ENCODE data around the gene GRIK3. TPM values are rescaled to one million over a fixed set of nuclear protein-coding genes. Genes with fewer than 3 reads are reported as not detected.

GRIK3 gene
- total RNA-seq, 2 donors from 2014 or later: 0.30 to 0.55 TPM

DNA sequence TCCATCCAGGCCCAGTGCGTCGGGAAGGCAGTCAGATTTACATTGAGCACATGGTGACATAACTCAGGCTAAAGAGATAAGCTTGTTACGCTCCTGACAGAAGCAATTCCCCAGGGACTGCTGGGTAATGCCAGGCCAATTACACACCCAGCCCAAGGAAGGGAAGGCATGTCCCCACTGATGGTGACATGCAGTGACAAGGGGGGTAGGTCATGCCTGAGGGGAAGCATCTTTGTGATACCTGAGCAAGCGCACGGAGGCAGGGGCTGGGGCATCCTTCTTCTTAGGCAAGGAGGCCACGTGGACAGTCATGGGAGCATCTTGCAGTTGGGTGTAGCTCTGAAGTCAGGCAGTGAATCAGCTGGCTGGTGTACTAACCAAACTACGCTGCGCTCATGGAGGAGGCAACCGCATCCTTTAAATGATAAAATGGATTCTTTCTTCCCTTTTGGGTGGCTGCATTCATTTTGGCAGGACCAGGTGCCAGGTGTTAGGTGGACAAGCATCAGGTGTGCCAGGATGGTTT is 39.6 kb upstream of the GRIK3 start:
- H3K9me3 ChIP-seq: no peaks in the 10 kb centered on the region
- H3K27ac ChIP-seq: no peak overlapping the region
- TF ChIP-seq, protein P1, sequence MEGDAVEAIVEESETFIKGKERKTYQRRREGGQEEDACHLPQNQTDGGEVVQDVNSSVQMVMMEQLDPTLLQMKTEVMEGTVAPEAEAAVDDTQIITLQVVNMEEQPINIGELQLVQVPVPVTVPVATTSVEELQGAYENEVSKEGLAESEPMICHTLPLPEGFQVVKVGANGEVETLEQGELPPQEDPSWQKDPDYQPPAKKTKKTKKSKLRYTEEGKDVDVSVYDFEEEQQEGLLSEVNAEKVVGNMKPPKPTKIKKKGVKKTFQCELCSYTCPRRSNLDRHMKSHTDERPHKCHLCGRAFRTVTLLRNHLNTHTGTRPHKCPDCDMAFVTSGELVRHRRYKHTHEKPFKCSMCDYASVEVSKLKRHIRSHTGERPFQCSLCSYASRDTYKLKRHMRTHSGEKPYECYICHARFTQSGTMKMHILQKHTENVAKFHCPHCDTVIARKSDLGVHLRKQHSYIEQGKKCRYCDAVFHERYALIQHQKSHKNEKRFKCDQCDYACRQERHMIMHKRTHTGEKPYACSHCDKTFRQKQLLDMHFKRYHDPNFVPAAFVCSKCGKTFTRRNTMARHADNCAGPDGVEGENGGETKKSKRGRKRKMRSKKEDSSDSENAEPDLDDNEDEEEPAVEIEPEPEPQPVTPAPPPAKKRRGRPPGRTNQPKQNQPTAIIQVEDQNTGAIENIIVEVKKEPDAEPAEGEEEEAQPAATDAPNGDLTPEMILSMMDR (IDR thresholded peaks at IDR 0.05): no peak
- DNase-seq (ENCODE audit: low spot score): no peak
- H3K27me3 ChIP-seq: no peaks in the 10 kb centered on the region
- no peak overlapping the region for H3K4me3 ChIP-seq
- peaks cover 0 to 10% of the 10 kb centered on the region in 2 donors for H3K4me1 ChIP-seq
- no peaks in the 10 kb centered on the region for H3K36me3 ChIP-seq

DNA sequence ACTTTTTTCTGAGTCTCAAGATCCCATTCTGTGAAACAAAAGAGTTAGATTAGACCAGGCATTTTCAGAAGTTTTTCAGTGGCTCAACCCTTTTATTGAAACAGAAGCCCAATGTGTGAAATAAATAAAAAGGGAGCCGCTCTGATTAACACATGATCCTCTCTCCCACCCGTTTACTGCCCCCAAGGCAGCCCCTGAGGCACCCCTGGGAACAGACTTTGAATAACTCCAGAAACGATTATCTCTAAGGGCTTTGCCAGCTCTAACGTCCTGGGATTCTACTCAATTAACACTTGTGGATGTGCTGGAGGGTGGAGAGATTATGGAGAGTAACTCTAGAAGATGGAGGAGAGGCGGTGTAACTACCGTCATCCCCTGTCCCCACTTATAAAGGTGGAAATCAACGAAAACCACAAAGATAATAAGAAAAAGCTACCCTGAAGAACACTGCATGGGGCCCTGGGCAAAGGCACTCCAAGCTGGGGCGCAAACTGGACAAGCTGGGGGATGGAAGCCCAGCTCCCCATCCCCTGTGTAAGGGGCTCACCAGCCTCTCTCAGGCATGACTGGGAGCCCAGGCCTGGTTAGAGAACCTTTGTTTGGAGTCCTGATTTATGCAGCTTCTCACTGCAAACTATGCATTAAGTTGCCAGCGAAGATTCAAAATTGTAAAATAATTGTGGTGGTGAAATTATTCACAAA is 39.0 kb upstream of the GRIK3 start:
- Histone ChIP-seq H3K4me1 (peaks cover 0 to 10% of the 10 kb centered on the region in 2 donors), H3K36me3 (no peaks in the 10 kb centered on the region), H3K27ac (no peak overlapping the region), H3K9me3 (no peaks in the 10 kb centered on the region), H3K4me3 (no peak overlapping the region), H3K27me3 (no peaks in the 10 kb centered on the region)
- TF ChIP-seq, protein P1 (IDR thresholded peaks at IDR 0.05): no peak
- DNase-seq (ENCODE audit: low spot score): no peak

DNA sequence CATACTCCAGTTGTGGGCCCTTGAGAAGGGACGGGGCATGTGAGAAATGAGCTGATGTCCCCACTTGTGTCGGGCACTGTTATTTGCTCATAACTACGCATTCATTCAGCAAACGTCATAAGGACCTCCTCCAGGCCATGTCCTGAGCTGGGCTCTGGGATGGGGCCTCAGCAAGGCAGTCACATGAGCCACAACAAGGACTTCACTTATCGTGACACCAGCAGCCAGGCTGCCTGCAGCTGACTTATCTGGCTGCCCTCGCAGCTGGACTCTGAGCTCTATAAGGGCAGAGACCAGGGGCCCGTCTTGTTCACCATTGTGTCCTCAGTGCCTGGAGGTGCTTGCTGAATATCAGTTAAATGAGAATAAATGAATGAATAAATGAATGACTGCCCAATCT is 37.5 kb upstream of the GRIK3 start:
- Histone ChIP-seq H3K36me3 (no peaks in the 10 kb centered on the region), H3K27me3 (no peaks in the 10 kb centered on the region), H3K9me3 (no peaks in the 10 kb centered on the region), H3K27ac (no peak overlapping the region), H3K4me3 (no peak overlapping the region), H3K4me1 (peaks cover 0 to 10% of the 10 kb centered on the region in 2 donors)
- DNase-seq (ENCODE audit: low spot score): no peak
- TF ChIP-seq, protein P1 (IDR thresholded peaks at IDR 0.05): no peak

DNA sequence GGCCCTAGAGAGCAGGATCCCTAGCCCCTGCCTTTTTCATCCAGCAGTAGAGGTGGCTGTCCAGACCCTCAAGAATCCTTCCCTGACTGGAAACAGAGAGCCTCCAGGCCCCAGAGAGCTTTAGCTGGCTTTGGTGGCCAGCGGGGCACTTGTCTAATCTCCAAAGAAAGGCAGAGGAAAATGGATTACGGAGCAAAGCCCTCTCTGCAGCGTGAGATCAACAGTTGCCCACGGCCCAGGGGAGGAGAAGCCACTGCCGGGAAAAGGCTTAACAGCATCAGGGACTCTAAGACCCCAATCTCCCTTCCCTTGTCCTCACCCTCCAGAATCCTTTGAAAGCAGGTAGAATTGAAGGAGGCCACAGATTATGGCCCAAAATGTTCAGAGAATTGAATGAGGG is 35.8 kb upstream of the GRIK3 start:
- H3K4me1 ChIP-seq: peaks cover 0 to 10% of the 10 kb centered on the region in 2 donors
- H3K4me3 ChIP-seq: no peak overlapping the region
- TF ChIP-seq, protein P1 (IDR thresholded peaks at IDR 0.05): no peak
- H3K27me3 ChIP-seq: no peaks in the 10 kb centered on the region
- H3K9me3 ChIP-seq: no peaks in the 10 kb centered on the region
- no peaks in the 10 kb centered on the region for H3K36me3 ChIP-seq
- H3K27ac ChIP-seq: no peak overlapping the region
- no peak for DNase-seq (ENCODE audit: low spot score)

DNA sequence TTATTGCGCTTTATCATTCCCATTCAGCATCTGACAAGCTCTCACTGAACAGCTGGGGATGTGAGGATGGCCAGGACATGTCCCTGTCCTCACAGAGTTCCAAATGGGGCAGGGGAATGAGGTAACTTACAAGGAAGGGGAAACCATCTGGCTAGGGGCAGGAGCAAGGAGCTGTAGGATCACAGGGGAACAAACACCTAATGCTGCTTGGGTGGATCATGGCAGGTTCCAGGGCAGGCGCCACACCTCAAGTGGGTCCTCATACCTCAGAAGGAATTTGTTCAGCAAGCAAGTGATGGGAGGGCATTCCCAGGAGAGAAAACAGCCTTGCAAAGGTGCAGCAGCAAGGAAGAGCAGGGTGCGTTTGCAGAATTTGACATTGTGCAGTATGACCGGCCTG is 35.1 kb upstream of the GRIK3 start:
- TF ChIP-seq, protein P1 (IDR thresholded peaks at IDR 0.05): no peak
- no peaks in the 10 kb centered on the region for H3K36me3 ChIP-seq
- H3K4me1 ChIP-seq: peaks cover 0 to 10% of the 10 kb centered on the region in 2 donors
- DNase-seq (ENCODE audit: low spot score): no peak
- no peak overlapping the region for H3K27ac ChIP-seq
- H3K27me3 ChIP-seq: no peaks in the 10 kb centered on the region
- H3K9me3 ChIP-seq: no peaks in the 10 kb centered on the region
- no peak overlapping the region for H3K4me3 ChIP-seq
